Stimulated activated CD4-positive, alpha-beta T cell treated with anti-CD3 and anti-CD28 coated beads, Interleukin-2, amount 100 ng/mL, for 24 hours (primary cell): ENCODE data around the gene AOAH.

ENCODE experiments used
- DNase-seq, 2 donors: peaks; one replicate each; pipeline ENCODE4 v3.0.0-alpha.2; 2020

AOAH gene

GRCh38 chr7:36599645-36600313, 124.5 kb downstream of the AOAH start:
- no peak for DNase-seq

- DNase-seq: no peak
These were observed 126.1 kb downstream of the AOAH start for GRCh38 chr7:36598054-36598674.

- no peak for DNase-seq
These were observed 127.1 kb downstream of the AOAH start for GRCh38 chr7:36597090-36597773.

GRCh38 chr7:36594445-36594844, 129.8 kb downstream of the AOAH start:
- no peak for DNase-seq

GRCh38 chr7:36591636-36592035, 132.7 kb downstream of the AOAH start:
- no peak for DNase-seq

GRCh38 chr7:36589391-36589790, 134.9 kb downstream of the AOAH start:
- DNase-seq: no peak

- DNase-seq: no peak
These were observed 141.0 kb downstream of the AOAH start for GRCh38 chr7:36583318-36583717.

- DNase-seq: no peak
These were observed 148.5 kb downstream of the AOAH start for GRCh38 chr7:36575832-36576231.

GRCh38 chr7:36573066-36573465, 151.2 kb downstream of the AOAH start:
- DNase-seq: no peak

GRCh38 chr7:36571190-36571560, 153.1 kb downstream of the AOAH start:
- no peak for DNase-seq

- DNase-seq: no peak
These were observed 153.6 kb downstream of the AOAH start for GRCh38 chr7:36570528-36571189.

- DNase-seq: no peak
These were observed 155.8 kb downstream of the AOAH start for GRCh38 chr7:36568452-36568849.

GRCh38 chr7:36567699-36568451, 156.4 kb downstream of the AOAH start:
- DNase-seq: no peak

- no peak for DNase-seq
These were observed 158.4 kb downstream of the AOAH start for GRCh38 chr7:36565792-36566356.

GRCh38 chr7:36564489-36564888, 159.8 kb downstream of the AOAH start:
- no peak for DNase-seq

- DNase-seq: no peak
These were observed 160.5 kb downstream of the AOAH start for GRCh38 chr7:36563706-36564327.

GRCh38 chr7:36562121-36562520, 162.2 kb downstream of the AOAH start:
- DNase-seq: no peak

GRCh38 chr7:36549029-36549428, 175.3 kb downstream of the AOAH start:
- no peak for DNase-seq

GRCh38 chr7:36547416-36547815, 176.9 kb downstream of the AOAH start:
- DNase-seq: no peak

GRCh38 chr7:36546331-36546730, 178.0 kb downstream of the AOAH start:
- no peak for DNase-seq

- DNase-seq: no peak
These were observed 179.0 kb downstream of the AOAH start for GRCh38 chr7:36545291-36545690.

GRCh38 chr7:36538126-36538525, 186.2 kb downstream of the AOAH start:
- no peak for DNase-seq
